OCI-LY1 (cell line): ENCODE data around the gene CHST15.
"Not testable (repeated sequence)": the region's sequence is repeated elsewhere in the genome, so short reads cannot be mapped to it uniquely, and the experiment has no call there.

Source experiments
- H2AFZ ChIP-seq: fragments of 200-600 bp; sonication (generic), shearing (Covaris generic); 2 replicates; pipeline ENCODE4 v1.6.0; 2014; ENCODE audit warnings: antibody characterized with exemption, mild to moderate bottlenecking, low read length
- H3F3A ChIP-seq: fragments of 200-600 bp; sonication (generic), shearing (Covaris generic); 2 replicates; pipeline ENCODE4 v1.6.0; 2014; ENCODE audit warnings: mild to moderate bottlenecking, antibody characterized with exemption, low read length, moderate library complexity; ENCODE audit not compliant: insufficient read depth
- H3K27ac ChIP-seq: fragments of 200-600 bp; sonication (generic); 2 replicates; pipeline ENCODE4 v1.5.1; 2014; ENCODE audit warnings: low read length, mixed run types, mild to moderate bottlenecking, low read depth; ENCODE audit not compliant: poor library complexity, severe bottlenecking
- H3K27me3 ChIP-seq: fragments of 200-600 bp; sonication (generic); 2 replicates; pipeline ENCODE4 v1.6.0; 2014; ENCODE audit warnings: antibody characterized with exemption, mild to moderate bottlenecking, low read length, moderate library complexity; ENCODE audit not compliant: insufficient read depth
- H3K36me3 ChIP-seq: fragments of 200-600 bp; sonication (generic); 2 replicates; pipeline ENCODE4 v1.6.1; 2014; ENCODE audit warnings: mild to moderate bottlenecking, antibody characterized with exemption, low read length, moderate library complexity, mixed read lengths; ENCODE audit not compliant: insufficient read depth
- H3K4me1 ChIP-seq: fragments of 200-600 bp; sonication (generic); 2 replicates; pipeline ENCODE4 v1.5.1; 2014; ENCODE audit warnings: mild to moderate bottlenecking, low read length, moderate library complexity; ENCODE audit not compliant: insufficient read depth, severe bottlenecking
- H3K4me2 ChIP-seq: fragments of 200-600 bp; sonication (generic), shearing (Covaris generic); 2 replicates; pipeline ENCODE4 v1.6.1; 2014; ENCODE audit warnings: low read length
- H3K4me3 ChIP-seq: fragments of 200-600 bp; sonication (generic); 2 replicates; pipeline ENCODE4 v1.5.1; 2014; ENCODE audit warnings: low read length, low read depth, mild to moderate bottlenecking, mixed read lengths; ENCODE audit not compliant: poor library complexity, severe bottlenecking
- H3K79me2 ChIP-seq: fragments of 200-600 bp; shearing (Covaris generic); 2 replicates; pipeline ENCODE4 v1.6.1; 2016; ENCODE audit warnings: mixed run types, low read length, mixed read lengths; ENCODE audit not compliant: insufficient read depth
- H3K9ac ChIP-seq: fragments of 200-600 bp; sonication (generic), shearing (Covaris generic); 2 replicates; pipeline ENCODE4 v1.6.1; 2014; ENCODE audit warnings: mild to moderate bottlenecking, low read length, mixed read lengths
- H3K9me2 ChIP-seq: fragments of 200-600 bp; sonication (generic), shearing (Covaris generic); 2 replicates; pipeline ENCODE4 v1.6.1; 2014; ENCODE audit warnings: low read depth, mild to moderate bottlenecking, low read length, mixed read lengths
- H3K9me3 ChIP-seq: fragments of 200-600 bp; shearing (Covaris generic); 2 replicates; pipeline ENCODE4 v1.6.1; 2014; ENCODE audit warnings: low read length, mixed read lengths
- H4K20me1 ChIP-seq: fragments of 200-600 bp; sonication (generic), shearing (Covaris generic); 2 replicates; pipeline ENCODE4 v1.6.0; 2016; ENCODE audit warnings: mild to moderate bottlenecking, low read length; ENCODE audit not compliant: insufficient read depth
- EZH2 ChIP-seq: fragments of 200-600 bp; sonication (generic), shearing (Covaris generic); IDR thresholded peaks from 2 replicates; pipeline ENCODE4 v1.8.0; 2017; ENCODE audit warnings: borderline replicate concordance, mixed run types, mild to moderate bottlenecking, antibody characterized with exemption, low read length, moderate library complexity, mixed read lengths
- TF ChIP-seq, protein P1 (sequence below): fragments of 200-600 bp; sonication (generic), shearing (Covaris generic); IDR thresholded peaks from 2 replicates; pipeline ENCODE4 v1.5.1; 2017; ENCODE audit warnings: mild to moderate bottlenecking, antibody characterized with exemption, low read length, moderate library complexity, mixed read lengths

CHST15 gene

DNA sequence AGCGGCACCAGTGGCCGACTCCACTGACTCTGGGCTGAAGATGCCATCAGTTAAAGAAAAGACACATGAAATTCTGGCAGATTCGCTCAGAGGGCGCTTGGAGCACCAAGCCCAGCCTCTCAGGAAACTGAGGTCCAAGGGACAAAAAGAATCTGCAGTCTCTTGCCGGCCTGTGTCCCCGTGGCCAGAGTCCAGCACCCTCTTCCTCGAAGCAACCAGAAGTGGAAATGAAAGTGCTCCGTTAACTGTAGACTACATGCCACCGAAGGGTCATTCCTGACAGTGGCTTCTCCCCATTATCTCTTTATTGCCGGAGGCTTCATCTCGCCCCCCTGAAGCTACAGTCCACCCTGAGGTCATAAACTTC lies 1.0 kb upstream of the CHST15 start:
- Histone ChIP-seq H3K36me3 (peaks cover 10% of the 10 kb centered on the region; the same call in 1 of the 2 replicates), H3K9me3 (no peaks in the 10 kb centered on the region), H3K27ac (peak overlapping the region; percentile 40), H4K20me1 (no peaks in the 10 kb centered on the region), H2AFZ (no peak overlapping the region), H3K4me3 (peak overlapping the region; percentile 67), H3K9ac (peak overlapping the region; percentile 74; the same call in 1 of the 2 replicates), H3K79me2 (no peaks in the 10 kb centered on the region), H3K9me2 (no peaks in the 10 kb centered on the region), H3K4me2 (peak overlapping the region; percentile 75), H3F3A (no peaks in the 10 kb centered on the region), H3K4me1 (peaks cover 44% of the 10 kb centered on the region), H3K27me3 (no peaks in the 10 kb centered on the region; the same call in 1 of the 2 replicates)
- TF ChIP-seq, protein P1, sequence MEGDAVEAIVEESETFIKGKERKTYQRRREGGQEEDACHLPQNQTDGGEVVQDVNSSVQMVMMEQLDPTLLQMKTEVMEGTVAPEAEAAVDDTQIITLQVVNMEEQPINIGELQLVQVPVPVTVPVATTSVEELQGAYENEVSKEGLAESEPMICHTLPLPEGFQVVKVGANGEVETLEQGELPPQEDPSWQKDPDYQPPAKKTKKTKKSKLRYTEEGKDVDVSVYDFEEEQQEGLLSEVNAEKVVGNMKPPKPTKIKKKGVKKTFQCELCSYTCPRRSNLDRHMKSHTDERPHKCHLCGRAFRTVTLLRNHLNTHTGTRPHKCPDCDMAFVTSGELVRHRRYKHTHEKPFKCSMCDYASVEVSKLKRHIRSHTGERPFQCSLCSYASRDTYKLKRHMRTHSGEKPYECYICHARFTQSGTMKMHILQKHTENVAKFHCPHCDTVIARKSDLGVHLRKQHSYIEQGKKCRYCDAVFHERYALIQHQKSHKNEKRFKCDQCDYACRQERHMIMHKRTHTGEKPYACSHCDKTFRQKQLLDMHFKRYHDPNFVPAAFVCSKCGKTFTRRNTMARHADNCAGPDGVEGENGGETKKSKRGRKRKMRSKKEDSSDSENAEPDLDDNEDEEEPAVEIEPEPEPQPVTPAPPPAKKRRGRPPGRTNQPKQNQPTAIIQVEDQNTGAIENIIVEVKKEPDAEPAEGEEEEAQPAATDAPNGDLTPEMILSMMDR = no peak
- no peak for TF ChIP-seq EZH2

DNA sequence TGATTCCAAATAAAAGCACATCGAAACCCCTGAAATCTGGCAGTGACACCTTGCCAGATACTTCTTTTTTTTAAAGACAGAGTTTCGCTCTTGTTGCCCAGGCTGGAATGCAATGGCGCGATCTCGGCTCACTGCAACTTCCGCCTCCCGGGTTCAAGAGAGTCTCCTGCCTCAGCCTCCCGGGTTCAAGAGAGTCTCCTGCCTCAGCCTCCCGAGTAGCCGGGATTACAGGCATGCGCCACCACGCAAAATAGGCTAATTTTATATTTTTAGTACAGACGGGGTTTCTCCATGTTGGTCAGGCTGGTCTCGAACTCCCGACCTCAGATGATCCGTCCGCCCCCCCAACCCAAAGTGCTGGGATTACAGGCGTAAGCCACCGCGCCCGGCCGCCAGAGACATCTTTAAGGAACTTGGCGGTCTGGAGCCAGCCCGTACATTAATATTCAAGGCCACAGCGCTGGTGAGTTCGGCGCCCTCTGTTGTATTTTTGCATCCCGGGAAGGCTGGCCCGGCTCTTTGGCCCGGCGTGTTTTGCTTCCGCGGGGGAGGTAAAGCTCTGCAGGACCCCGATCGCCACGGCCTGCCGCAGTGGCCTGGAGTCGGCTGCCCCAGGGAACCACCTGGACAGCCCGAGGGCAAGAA lies 498 bp upstream of the CHST15 start:
- H3K27me3 ChIP-seq, H3K9me3 ChIP-seq, H3K9me2 ChIP-seq, H2AFZ ChIP-seq, H3K79me2 ChIP-seq, H3F3A ChIP-seq, H4K20me1 ChIP-seq, H3K36me3 ChIP-seq: not testable (repeated sequence)
- H3K9ac ChIP-seq = peak overlapping the region; percentile 74
- peak overlapping the region; percentile 75 for H3K4me2 ChIP-seq
- peaks cover 49% of the 10 kb centered on the region for H3K4me1 ChIP-seq
- H3K27ac ChIP-seq = peak overlapping the region; percentile 40
- H3K4me3 ChIP-seq = peak overlapping the region; percentile 67

DNA sequence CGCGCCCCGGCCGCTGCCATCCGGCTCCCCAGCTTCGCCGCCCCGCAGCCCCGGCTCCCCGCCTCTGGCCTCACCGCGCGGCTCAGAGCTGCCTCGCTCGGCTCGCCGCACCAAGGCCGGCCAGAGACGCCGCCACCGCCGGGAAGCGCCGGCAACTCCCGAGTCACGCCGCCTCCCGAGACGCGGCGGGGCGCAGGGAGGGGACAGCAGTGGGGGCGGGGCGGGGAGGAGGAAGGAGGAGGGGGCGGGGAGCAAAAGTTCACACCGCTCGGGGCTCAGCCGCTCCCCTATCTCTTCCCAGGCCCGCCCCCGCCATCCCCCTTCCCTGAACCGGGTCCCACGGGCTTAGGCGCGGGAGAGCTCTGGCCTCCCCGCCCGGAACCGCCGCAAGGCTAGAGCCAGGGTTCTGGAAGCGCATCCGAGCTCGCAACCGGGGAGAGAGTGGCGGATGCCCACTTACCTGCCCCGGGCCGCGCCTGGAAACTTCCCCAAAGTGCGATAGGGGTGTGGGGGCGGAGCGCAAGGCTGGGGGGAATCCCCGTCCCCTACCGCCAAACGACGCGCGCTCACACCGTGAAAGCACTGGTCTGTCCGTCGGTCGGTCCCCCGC lies 1.0 kb downstream of the CHST15 start:
- peak overlapping the region; percentile 19 for H3K27ac ChIP-seq

More for the DNA sequence above, 1.0 kb downstream of the CHST15 start:
- no peaks in the 10 kb centered on the region for H3K9me2 ChIP-seq
- H3K4me1 ChIP-seq = peaks cover 63% of the 10 kb centered on the region
- H3K79me2 ChIP-seq = no peaks in the 10 kb centered on the region
- H3K9me3 ChIP-seq = no peaks in the 10 kb centered on the region
- H4K20me1 ChIP-seq = no peaks in the 10 kb centered on the region
- no peak for TF ChIP-seq EZH2
- TF ChIP-seq, protein P1 = no peak
- no peaks in the 10 kb centered on the region for H3F3A ChIP-seq
- H3K4me3 ChIP-seq = peak overlapping the region; percentile 67
- H3K9ac ChIP-seq = peak overlapping the region; percentile 74
- H2AFZ ChIP-seq = no peak overlapping the region
- no peaks in the 10 kb centered on the region; the same call in 1 of the 2 replicates for H3K27me3 ChIP-seq
- peaks cover 10% of the 10 kb centered on the region; the same call in 1 of the 2 replicates for H3K36me3 ChIP-seq
- H3K4me2 ChIP-seq = peak overlapping the region; percentile 75
